Fibroblast of upper back skin (primary cell): ENCODE measurements around the gene TUBGCP3.

ENCODE experiments used
- DNase-seq: peaks from one replicate; pipeline ENCODE4 v3.0.0-alpha.2; 2013

TUBGCP3 gene

GRCh38 chr13:112451512-112452379 is 136.2 kb downstream of the TUBGCP3 start:
- no peak for DNase-seq

GRCh38 chr13:112450904-112451240 is 137.1 kb downstream of the TUBGCP3 start:
- no peak for DNase-seq

GRCh38 chr13:112450118-112450903 is 137.6 kb downstream of the TUBGCP3 start:
- no peak for DNase-seq

GRCh38 chr13:112449545-112449930 is 138.4 kb downstream of the TUBGCP3 start:
- no peak for DNase-seq

- DNase-seq, result no peak
These were observed 139.1 kb downstream of the TUBGCP3 start for GRCh38 chr13:112448621-112449544.

- DNase-seq, result no peak
These were observed 140.0 kb downstream of the TUBGCP3 start for GRCh38 chr13:112447761-112448603.

GRCh38 chr13:112447306-112447705 is 140.6 kb downstream of the TUBGCP3 start:
- no peak for DNase-seq

GRCh38 chr13:112446867-112447266 is 141.1 kb downstream of the TUBGCP3 start:
- no peak for DNase-seq

- DNase-seq, result no peak
These were observed 141.5 kb downstream of the TUBGCP3 start for GRCh38 chr13:112446347-112446861.

- DNase-seq, result no peak
These were observed 142.3 kb downstream of the TUBGCP3 start for GRCh38 chr13:112445411-112446271.

- DNase-seq, result no peak
These were observed 143.2 kb downstream of the TUBGCP3 start for GRCh38 chr13:112444416-112445399.

GRCh38 chr13:112443995-112444311 is 144.0 kb downstream of the TUBGCP3 start:
- DNase-seq, result peak; percentile 28

GRCh38 chr13:112443191-112443994 is 144.6 kb downstream of the TUBGCP3 start:
- DNase-seq, result no peak

- no peak for DNase-seq
These were observed 145.4 kb downstream of the TUBGCP3 start for GRCh38 chr13:112442483-112443090.

GRCh38 chr13:112441779-112442310 is 146.1 kb downstream of the TUBGCP3 start:
- no peak for DNase-seq

- no peak for DNase-seq
These were observed 146.7 kb downstream of the TUBGCP3 start for GRCh38 chr13:112441226-112441625.

- no peak for DNase-seq
These were observed 149.4 kb downstream of the TUBGCP3 start for GRCh38 chr13:112438515-112438914.

GRCh38 chr13:112438094-112438493 is 149.9 kb downstream of the TUBGCP3 start:
- DNase-seq, result no peak
